GM10266 (cell line): ENCODE measurements around the gene IGDCC3.
"Not testable (repeated sequence)": the region's sequence is repeated elsewhere in the genome, so short reads cannot be mapped to it uniquely, and the experiment has no call there.

Experiments used
- DNase-seq: peaks from one replicate; pipeline ENCODE4 v3.0.0; 2012; ENCODE audit errors: extremely low spot score
- TF ChIP-seq, protein P1 (sequence below): IDR thresholded peaks from 2 replicates; pipeline ENCODE4 v1.5.1; 2012; ENCODE audit warnings: mild to moderate bottlenecking, low read depth; ENCODE audit not compliant: control insufficient read depth, insufficient read depth; ENCODE audit errors: missing control alignments

The IGDCC3 gene

DNA sequence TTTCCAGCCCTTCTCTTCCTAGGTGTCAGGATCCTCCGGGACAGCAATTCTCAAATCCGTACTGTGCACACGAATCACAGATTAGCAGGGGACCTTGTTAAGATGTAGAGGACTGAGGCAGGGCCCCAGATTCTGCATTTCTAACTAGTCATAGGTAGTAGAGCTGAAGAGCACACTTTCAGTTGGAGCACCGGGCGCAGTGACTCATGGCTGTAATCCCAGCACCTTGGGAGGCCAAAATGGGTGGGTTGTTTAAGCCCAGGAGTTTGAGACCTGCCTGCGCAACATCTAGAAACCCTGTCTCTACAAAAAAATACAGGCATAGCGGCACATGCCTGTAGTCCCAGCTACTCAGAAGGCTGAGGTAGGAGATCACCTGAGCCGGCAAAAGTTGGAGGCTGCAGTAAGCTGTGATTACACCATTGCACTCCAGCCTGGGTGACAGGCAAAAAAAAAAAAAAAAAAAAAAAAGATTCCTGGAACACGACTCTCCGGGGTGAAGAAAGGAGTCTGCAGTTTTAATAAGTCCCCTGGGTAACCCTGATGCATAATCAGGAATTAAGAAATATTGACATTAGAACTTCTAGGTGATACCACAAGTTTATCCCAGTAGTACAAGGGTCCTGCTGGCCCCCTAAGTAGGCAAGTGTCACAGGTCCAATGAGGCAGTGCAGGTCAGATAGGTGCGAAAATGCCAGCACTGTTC is 21.4 kb upstream of the IGDCC3 start:
- no peak for DNase-seq
- TF ChIP-seq, protein P1, sequence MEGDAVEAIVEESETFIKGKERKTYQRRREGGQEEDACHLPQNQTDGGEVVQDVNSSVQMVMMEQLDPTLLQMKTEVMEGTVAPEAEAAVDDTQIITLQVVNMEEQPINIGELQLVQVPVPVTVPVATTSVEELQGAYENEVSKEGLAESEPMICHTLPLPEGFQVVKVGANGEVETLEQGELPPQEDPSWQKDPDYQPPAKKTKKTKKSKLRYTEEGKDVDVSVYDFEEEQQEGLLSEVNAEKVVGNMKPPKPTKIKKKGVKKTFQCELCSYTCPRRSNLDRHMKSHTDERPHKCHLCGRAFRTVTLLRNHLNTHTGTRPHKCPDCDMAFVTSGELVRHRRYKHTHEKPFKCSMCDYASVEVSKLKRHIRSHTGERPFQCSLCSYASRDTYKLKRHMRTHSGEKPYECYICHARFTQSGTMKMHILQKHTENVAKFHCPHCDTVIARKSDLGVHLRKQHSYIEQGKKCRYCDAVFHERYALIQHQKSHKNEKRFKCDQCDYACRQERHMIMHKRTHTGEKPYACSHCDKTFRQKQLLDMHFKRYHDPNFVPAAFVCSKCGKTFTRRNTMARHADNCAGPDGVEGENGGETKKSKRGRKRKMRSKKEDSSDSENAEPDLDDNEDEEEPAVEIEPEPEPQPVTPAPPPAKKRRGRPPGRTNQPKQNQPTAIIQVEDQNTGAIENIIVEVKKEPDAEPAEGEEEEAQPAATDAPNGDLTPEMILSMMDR: no peak

DNA sequence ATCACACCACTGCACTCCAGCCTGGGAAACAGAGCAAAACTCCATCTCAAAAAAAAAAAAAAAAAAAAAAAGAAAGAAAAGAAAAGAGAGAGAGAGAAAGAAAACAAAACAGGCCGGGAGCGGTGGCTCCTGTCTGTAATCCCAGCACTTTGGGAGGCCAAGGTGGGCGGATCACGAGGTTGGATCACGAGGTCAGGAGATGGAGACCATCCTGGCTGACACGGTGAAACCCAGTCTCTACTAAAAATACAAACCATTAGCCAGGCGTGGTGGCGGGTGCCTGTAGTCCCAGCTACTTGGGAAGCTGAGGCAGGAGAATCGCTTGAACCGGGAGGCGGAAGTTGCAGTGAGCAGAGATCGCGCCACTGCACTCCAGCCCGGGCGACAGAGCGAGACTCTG is 20.7 kb upstream of the IGDCC3 start:
- DNase-seq: not testable (repeated sequence)

DNA sequence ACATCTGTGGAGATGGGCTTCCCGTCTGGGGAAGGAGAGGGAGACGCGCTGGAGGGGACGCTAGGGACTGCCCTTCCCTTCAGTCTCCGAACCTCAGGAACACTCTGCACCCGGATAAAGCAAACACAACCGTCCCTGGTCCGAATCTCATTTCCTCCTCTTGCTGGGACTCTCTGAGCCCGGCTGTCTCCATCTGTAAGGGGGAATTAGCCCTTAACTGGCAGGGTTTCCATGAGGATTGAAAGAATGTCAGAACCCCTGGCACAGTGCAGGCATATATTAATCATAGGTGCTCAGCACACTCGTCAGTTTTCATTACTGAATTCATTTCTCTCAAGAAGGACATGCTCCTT is 19.1 kb upstream of the IGDCC3 start:
- DNase-seq: no peak
- TF ChIP-seq, protein P1: no peak

DNA sequence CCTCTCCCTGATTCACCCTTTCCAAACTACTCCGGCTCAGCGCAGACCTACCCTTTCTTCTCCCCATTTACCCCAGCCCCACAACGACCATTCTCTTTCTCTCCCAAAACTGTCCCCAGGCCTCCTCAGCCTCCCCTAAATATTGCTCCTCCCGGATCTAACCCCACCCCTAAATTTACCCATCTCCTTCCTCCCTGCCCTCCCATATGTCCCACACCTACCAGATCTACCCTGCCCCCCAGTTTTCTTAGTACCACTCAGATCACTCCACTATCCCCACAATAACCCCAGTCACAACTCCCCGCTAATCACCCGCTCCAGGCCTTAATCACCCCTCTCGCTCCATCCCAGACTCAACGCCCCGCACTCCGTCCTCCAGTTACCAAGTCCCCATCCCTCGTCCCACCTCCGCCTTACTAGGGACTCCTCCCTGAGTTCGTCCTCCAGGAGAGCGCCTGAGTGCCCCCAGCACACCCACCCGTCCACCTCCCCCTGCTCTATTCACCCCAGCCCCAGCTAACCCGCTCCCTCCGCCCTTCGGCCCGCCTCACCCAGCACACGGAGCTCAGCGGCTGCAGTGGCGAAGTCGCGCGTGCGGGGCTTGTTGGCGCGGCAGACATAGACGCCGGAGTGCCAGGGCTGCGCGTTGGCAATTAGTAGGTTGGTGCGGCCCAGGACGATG is 18.6 kb upstream of the IGDCC3 start:
- TF ChIP-seq, protein P1: no peak
- no peak for DNase-seq

GRCh38 chr15:65395567-65396202 is 17.9 kb upstream of the IGDCC3 start:
- TF ChIP-seq, protein P1: peak; percentile 2

GRCh38 chr15:65394936-65395335 is 17.1 kb upstream of the IGDCC3 start:
- no peak for DNase-seq
- TF ChIP-seq, protein P1: no peak

More at GRCh38 chr15:65395567-65396202, 17.9 kb upstream of the IGDCC3 start:
- no peak for DNase-seq

DNA sequence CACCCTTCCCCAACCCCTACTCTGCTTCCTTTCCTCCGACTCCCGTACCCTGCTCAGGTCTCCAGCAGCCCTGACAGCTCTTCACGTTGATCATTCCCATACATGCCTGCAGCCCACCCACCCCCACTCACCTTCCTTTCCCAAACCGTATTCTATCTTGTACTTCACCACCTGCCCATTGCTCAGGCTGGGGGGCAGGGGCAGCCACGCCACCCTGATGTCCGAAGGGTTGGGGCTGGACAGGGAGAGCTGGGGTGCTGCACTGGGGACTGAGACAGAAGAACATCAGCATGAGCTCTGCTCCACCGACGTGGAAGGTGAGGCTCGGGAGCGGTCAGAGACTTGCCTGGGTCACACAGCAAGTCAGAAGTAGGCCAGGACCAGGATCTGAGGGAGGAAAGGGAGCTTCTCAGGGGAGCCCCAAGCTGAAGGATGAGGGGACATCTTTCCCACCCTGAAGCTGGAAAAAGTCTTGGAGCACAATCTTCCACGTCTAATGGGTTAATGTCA is 16.5 kb upstream of the IGDCC3 start:
- DNase-seq: no peak

More for the DNA sequence above, 16.5 kb upstream of the IGDCC3 start:
- TF ChIP-seq, protein P1: no peak
